GM19468 (cell line): ENCODE measurements around the gene CEP68.

Experiments used
- ATAC-seq: cut with Tn5 transposase; IDR thresholded peaks from one replicate; pipeline ENCODE4 v1.9.1; 2021; ENCODE audit warnings: mild to moderate bottlenecking, moderate library complexity, moderate number of reproducible peaks; ENCODE audit not compliant: unreplicated experiment; ENCODE audit errors: extremely low read depth

CEP68 gene

DNA sequence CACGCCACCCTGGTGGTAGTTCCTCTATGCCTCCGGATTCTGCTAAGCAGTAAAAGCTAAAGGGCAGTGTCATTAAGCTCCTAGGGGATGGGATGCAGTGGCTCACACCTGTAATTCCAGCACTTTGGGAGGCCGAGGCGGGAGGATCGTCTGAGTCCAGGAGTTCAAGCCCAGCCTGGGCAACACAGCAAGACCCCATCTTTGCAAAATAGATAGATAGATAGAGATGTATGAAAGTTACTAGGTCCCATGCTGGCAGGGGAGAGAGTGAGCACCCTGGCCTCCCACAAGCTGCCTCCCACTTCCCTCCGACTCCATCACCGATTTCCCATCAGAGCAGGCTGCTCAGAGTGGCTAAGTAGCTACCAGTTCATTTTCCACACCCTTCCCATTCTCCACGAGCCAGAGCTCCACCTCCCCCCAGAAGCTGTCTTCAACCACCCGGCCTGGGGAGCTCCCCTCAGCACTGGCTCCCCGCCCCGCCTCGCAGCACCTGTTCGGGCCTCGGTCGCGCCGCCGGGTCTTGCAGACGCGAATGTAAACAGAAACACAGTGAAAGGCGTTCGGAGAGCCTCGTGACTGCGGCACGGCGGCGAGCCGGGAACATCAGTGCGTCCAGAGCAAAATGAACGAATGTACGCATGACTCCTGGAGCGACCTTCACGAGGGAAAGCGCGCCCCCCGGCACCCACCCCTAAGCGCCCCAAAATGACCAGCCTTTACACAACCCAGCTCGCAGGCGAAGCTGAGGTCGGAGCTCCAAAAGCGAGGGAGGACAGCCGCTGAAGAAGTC is 598 bp upstream of the CEP68 start:
- no peak for ATAC-seq

DNA sequence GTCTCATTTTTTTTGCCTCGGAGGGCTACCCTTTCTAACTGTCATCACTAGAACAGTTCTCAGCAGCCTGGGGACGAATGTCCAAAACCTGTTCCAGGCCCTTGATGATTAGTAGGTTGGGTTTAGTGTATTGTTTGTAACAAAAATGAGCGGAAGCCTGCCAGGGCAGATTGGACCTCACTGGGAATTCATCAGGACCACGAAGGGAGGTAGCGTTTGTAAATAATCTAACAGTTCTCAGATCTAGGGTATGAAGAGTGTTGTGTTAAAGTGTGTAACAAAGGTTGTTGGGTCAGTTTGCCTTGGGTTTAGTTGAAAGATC is 799 bp downstream of the CEP68 start:
- ATAC-seq: no peak

DNA sequence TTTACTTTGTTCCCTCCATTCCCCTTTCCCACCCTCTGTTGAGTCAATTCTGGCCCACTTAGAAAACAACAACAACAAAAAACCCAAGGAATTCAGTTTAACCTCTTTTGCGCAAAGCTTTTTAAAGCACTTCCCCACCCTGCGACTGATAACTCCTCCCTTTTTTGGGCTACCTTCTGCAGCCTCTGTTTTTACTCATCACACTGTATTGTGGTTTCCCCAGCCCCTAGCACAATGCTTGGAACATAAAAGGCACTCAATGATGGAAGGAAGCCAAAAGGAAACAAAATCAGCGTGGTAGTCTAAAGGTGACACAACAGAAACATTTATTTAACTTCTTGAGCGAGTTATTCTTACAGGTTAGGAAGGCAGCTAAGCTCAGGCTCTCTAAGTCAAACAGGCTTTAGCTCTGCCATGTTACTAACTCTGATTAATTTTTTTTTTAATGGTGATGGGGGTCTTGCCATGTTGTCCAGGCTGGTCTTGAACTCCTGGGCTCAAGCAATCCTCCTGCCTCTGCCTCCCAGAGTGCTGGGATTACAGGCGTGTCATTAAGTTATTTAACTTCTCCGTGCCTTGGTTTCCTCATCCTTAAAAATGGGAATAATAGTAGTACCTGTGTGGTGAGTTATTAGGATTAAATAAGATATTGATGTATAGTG is 1.3 kb downstream of the CEP68 start:
- ATAC-seq: no peak

DNA sequence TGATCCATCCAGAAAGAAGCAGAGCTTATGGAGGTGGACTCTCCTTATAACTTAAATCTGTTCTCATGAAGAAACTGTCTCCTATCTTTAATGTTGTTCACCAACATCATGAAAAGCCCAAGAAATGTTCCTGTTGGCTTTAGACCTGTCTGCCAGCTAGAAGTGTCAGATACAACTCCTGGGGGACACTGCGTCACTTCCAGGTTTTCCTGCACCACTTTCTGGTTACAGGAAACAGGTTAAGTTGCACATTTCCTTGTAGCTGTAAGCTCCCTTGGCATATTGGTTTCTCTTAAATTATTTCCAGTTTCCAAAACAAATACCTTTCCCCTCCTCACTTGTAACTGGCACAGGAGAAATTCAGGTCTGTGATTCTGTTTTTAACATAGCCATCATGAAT is 2.9 kb downstream of the CEP68 start:
- ATAC-seq: no peak

DNA sequence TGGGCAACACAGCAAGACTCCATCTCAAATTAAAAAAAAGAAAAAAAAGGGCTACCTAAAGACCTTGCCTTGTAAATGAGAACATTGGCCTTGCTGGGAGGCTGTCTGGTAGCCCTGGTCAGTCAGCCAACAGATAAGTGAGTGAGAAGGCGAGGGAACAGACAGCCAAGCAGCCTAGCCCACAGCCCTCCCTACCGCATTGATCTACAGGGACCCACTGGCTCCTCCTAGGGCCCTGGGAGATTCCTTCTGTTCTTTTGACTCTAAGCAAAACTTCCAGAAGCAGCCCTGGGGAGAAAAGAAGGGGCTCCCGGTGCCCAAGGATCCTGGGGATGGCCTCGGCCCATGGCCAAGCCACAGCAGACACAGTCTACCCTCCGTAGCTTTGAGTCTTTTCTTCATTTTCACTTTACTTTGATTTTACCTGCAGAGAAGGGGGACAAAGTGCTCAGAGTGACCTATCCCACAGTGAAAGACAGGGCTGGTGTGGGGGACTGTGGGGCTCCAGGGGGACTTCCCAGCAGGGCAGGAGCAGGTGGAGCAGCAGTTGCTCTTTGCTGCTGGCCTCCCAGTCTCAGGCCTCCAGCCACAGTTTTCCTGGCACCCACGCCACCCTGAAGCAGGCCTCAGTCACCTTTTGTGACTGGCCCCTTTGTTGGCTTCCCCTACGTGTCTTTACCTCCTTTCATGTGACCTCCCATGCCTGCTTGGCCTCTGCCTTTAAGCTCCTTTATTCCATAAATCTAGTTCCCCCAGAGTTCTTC is 5.1 kb downstream of the CEP68 start:
- no peak for ATAC-seq

DNA sequence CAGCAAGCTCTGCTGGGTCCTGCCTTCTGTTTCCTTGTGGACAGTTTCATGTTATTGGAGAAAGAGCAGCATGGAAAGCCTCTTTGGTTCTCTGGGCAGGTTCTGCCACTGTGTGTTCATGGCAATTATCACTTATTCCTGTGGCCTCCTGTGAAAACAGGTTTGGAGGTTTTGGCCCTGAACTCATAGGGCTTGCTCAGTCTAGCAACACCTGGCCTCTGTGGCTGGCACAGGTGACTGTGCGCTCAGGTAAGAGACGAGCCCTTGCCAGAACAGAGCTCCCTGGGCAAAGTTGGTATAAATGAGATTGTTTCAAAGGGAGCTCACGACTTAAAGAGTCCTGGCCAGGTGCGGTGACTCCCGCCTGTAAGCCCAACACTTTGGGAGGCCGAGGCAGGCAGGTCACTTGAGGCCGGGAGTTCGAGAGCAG is 5.7 kb downstream of the CEP68 start:
- ATAC-seq: no peak

DNA sequence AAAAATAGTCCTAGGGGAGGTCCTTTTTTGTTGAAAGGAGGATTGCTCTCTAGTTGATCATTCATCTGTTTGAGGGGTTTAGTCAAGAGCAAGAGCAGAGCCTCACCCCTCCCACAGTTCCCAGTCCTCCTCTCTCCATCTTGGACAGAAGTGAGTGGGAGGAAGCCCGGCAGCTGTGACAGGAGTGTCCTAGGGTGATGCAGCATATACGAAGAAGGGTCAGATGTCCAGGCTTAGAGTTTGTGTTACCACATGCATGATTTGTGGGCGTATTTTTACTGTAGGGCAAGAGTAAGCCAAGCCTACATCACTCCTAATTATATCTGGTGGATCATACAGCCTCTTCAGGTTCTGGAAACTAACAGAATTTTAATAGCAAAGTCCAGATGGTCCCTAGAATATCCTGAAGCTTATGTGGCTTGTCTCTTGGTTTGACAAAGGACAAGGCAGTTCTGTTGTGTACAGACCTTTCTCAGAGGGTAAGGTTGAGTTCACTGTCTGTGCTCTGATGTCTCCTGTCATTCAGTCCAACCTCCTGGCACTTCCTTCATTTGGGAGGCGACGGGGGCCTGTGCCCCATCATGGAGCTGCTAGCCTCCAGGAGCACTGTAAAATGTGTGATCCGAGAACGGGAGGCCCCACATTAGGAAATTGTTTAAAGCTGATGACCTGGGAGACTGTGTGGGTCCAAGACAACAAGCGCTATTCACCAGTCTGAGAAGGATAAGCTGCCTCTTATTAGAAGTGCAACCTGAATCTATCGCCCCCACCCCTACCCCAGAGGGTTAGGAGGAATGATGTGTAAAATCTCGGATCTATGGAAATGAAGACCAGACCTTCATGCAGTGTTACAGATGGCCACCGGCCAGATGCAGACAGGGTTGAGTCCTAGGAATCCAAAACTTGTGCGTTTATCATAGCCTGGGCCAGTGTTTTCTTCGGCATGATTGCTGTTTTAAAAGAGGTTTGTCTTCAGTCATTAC is 6.9 kb downstream of the CEP68 start:
- ATAC-seq: no peak

DNA sequence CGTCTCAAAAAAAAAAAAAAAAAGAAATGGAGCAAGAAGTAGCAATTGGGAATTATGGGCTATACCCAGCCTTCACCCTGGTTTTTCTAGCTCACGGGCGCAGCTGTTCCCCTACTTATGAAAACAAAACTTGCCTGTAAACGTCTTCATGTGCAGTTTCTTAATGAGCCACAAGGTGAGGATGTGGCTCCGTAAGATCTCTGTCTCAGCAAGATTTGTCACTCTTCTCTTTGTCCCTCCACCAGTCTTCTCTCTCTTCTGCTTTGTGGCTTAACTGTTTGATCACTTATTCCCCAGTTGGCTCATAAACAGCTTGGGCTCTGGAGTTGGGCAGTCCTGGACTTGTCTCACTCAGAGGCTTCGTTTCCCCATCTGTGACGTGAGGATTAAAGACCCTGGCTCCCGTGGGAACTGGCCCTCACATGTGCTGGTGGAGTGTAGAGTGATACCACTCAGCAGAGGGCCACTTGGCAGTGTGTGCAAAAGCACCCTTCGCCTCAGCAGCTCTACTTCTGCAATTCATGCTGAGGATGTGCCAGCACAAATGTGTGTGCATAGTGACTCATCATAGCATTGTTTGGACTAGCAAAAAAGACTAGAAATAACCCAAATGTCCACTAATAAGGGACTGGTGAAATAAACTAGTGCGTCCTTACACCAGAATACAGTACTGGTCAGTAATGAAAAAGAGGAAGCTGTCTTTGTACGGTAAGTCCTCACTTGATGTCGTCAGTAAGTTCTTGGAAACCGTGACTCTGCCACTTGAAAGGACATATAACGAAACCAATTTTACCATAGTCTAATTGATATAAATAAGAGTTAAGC is 8.7 kb downstream of the CEP68 start:
- ATAC-seq: peak; percentile 71

DNA sequence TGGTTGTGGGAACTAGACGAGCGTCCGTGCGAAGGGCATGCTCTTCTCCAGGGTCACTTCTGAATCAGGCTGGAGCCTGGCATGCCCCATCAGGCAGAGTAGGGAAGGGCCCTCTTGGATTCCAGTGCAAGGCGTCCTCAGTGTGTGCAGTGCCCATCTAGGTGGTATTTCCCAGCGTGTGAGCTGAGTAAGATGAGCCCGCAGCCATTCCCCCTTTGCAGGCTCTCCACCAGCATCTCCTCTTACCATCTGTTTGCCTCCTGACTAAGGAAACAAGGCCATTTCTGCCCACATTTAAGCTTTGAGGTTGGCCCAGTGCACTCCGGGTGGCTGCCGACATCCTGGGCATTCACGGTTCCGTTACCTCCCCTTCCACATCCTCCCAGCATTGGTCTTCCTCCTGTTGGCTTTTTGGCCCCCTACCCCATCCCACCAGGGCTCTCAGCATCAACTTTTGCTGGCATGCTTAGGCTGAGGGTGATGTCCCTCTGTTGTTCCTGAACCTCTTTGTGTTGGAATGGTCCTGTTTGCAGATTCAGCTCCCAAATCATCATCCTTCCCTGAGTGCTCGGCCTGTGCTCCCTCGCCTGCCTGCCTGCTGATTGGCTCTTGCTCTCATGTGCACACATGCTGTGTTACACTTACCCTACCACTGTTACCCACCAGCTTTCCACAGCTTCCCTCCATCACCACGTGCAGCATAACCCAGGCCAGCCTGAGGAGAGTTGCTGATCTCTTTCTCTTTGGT is 11.8 kb downstream of the CEP68 start:
- no peak for ATAC-seq

DNA sequence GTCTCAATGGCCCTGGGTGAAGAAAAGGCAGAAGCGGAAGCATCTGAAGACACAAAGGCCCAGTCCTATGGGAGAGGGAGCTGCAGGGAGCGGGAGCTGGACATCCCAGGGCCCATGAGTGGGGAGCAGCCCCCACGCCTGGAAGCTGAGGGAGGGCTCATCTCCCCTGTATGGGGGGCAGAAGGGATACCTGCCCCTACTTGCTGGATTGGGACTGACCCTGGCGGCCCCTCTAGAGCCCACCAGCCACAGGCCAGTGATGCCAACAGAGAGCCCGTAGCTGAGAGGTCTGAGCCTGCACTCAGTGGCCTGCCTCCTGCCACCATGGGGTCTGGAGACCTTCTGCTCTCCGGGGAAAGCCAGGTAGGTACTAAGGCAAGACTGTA is 13.2 kb downstream of the CEP68 start:
- ATAC-seq: no peak

DNA sequence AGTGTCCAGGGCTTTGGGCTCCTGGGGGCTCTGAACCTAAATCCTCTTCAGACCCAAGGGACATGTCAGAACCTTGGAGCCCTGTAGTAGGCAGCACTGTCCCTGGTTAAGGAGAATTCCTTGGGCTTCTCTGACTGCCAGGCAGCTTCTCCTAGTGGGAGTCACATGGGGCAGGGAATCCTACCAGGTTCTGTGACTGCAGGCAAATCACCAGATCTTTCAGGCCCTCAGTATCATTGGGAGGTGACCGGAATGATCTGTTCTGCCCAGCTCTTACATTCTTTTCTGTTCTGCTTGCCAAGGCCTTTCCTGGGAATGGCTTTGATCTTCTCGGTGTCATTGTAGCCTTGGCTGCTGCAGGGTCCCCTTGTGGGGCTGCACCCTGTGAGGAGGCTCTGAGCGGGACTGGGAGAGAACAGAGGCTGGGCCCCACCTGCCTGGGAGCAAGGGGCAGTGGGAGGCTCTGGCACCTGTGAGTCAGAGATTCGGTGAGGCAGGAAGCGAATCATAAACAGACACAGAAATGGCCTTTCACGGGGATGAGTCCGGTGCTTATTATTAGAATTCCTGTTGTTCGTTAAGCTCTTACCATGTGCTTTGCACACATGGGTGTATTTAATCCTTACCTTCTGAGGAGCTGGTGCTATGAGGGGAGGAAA is 14.1 kb downstream of the CEP68 start:
- ATAC-seq: no peak

DNA sequence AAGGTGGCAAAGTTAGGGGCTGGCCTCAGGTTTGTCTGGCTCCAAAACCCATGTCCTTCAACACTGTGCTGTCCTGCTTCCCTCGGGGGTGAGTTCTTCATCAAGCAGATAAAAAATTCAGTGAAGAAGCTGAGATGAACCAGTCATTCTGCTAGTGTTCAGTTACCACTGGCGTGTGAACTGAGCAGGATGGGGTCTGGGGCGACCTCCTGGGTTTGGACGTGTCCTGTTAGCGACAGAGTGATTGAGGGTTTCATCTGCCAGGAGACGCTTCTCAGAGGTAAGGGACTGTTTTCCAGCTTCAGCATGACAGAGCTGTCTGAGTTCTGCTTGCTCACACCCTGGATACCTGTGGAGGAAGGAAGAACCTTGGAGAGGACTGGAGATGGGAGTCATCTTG is 14.6 kb downstream of the CEP68 start:
- no peak for ATAC-seq

DNA sequence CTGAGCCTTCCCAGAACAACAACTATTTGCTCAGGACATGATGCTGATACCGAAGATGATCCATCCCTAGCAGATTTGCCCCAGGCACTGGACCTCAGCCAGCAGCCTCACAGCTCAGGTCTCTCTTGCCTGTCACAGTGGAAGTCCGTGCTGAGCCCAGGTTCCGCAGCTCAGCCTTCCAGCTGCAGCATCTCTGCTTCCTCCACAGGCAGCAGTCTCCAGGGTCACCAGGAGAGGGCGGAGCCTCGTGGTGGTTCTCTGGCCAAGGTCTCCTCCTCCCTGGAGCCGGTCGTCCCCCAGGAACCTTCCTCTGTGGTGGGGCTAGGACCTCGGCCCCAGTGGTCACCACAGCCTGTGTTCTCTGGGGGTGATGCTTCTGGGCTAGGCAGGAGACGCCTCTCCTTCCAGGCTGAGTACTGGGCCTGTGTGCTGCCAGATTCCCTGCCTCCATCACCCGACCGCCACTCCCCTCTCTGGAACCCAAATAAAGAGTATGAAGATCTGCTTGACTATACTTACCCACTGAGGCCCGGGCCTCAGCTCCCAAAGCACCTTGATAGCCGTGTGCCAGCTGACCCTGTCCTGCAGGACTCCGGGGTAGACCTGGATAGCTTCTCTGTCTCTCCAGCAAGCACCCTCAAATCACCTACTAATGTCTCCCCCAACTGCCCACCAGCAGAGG is 15.4 kb downstream of the CEP68 start:
- no peak for ATAC-seq

DNA sequence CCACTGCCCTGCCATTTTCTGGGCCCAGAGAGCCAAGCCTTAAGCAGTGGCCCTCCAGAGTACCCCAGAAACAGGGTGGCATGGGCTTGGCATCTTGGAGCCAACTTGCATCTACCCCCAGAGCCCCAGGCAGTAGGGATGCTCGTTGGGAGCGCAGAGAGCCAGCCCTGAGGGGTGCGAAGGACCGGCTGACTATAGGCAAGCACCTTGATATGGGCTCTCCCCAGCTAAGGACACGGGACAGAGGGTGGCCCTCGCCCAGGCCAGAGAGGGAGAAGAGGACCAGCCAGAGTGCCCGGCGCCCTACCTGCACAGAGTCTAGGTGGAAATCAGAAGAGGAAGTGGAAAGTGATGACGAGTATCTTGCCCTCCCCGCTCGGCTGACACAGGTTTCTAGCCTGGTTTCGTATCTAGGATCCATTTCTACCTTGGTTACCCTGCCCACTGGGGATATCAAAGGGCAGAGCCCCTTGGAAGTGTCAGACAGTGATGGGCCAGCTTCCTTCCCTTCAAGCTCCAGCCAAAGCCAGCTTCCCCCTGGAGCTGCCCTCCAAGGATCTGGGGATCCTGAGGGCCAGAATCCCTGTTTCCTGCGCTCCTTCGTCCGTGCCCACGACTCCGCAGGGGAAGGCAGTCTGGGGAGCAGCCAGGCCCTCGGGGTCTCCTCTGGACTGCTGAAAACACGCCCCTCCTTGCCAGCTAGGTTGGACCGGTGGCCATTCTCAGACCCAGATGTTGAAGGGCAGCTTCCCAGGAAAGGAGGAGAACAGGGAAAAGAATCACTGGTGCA is 16.2 kb downstream of the CEP68 start:
- peak; percentile 54 for ATAC-seq

DNA sequence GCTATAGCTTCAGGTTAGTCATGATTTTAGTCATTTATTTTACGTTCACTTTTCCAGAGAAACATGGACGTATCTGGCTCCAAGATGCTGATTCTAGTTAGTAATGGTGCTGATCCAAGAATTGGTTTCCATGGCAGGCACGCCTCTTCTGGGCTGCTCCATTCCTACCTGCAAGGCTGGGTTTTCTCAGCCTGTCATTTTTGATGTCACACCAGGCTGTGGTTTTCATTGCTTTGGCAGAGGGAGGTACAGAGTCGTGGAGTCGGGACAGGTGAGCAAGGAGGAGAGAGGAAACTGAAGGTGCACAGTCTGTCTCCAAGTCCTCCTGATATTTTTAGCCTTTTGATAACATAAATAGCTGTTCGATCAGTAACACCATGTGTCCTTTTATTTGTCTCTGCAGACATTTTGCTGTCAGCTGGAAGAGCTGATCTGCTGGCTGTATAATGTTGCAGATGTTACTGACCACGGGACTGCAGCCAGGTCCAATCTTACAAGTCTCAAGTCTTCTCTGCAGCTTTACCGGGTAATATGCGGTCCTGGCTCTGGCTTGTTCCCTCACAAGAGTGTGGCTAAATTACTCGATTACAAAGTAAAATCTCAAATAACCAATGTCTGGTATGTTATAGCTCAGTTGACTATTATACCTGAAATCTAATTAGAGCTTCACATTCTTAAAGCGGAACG is 17.8 kb downstream of the CEP68 start:
- ATAC-seq: no peak

DNA sequence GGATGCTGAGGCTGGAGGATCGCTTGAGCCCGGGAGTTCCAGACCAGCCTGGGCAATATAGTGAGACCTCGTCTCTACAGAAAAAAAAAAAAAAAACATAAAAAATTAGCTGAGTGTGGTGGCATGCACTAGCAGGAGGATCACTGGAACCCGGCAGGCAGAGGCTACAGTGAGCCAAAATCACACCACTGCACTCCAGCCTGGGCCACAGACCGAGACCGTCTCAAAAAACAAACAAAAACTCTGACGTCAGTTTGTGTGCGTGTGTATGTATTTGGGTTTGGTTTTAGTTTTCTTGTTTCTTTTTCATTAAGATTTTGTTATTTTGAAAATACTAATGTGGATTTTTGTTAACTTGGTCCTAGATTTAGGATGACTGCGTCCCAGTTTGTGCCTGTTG is 19.0 kb downstream of the CEP68 start:
- ATAC-seq: no peak
